Omental fat pad (tissue), 4 donors: ENCODE data around the gene TGFBRAP1. TPM values are rescaled to one million over a fixed set of nuclear protein-coding genes. Genes with fewer than 3 reads are reported as not detected.

Source experiments
- ATAC-seq: fragments of 150-250 bp; one replicate; pipeline ENCODE4 v1.9.1; 2016; ENCODE audit warnings: mild to moderate bottlenecking, moderate library complexity; ENCODE audit not compliant: low FRiP score
- DNase-seq: peaks from one replicate; pipeline ENCODE4 v3.0.0-alpha.2; 2019; ENCODE audit warnings: low spot score
- CTCF ChIP-seq, 3 donors: fragments of 450-650 bp; IDR thresholded peaks; one replicate each; pipeline ENCODE4 v1.5.1; 2016 to 2017; ENCODE audit warnings: antibody characterized with exemption in 3 of 3, mild to moderate bottlenecking in 3 of 3, moderate library complexity in 2 of 3
- total RNA-seq, 4 donors: library from RNA; depleted of rRNA; stranded (reverse); fragments of >200 nt; gene quantifications; one replicate each; pipeline ENCODE4 v1.1.0, GENCODE V29; 2016

The TGFBRAP1 gene
- total RNA-seq, 4 donors from 2014 or later = 20.6 to 29.2 (median 25.7) TPM

- no peak for DNase-seq
- no peak for ATAC-seq
- TF ChIP-seq CTCF (IDR thresholded peaks at IDR 0.05) = no peak
These were observed 27.6 kb upstream of the TGFBRAP1 start for GRCh38 chr2:105357122-105357521.

- ATAC-seq = no peak
- no peak for DNase-seq
- no peak for TF ChIP-seq CTCF (IDR thresholded peaks at IDR 0.05)
These were observed 15.3 kb upstream of the TGFBRAP1 start for GRCh38 chr2:105344704-105345345.

- TF ChIP-seq CTCF (IDR thresholded peaks at IDR 0.05) = no peak
- ATAC-seq (no peak), DNase-seq (no peak)
These were observed 9.9 kb upstream of the TGFBRAP1 start for GRCh38 chr2:105339414-105339813.

GRCh38 chr2:105338020-105338385 lies 8.5 kb upstream of the TGFBRAP1 start:
- no peak for TF ChIP-seq CTCF (IDR thresholded peaks at IDR 0.05)
- DNase-seq (no peak), ATAC-seq (no peak)

- TF ChIP-seq CTCF (IDR thresholded peaks at IDR 0.05) = no peak
- DNase-seq (peak; percentile 78), ATAC-seq (peak; percentile 93)
These were observed 7.8 kb upstream of the TGFBRAP1 start, which contains the start of gene C2orf49 for GRCh38 chr2:105337122-105338019. TSS of gene C2orf49 (plus strand) at chr2:105337540. CDS start at chr2:105337588, 48 bp downstream.

- ATAC-seq = no peak
- no peak for DNase-seq
- no peak for TF ChIP-seq CTCF (IDR thresholded peaks at IDR 0.05)
These were observed 7.2 kb upstream of the TGFBRAP1 start for GRCh38 chr2:105336786-105337121.
